Immature natural killer cell (primary cell): Measurements from ENCODE around the gene SLX4IP. TPM values are rescaled to one million over a fixed set of nuclear protein-coding genes. Genes with fewer than 3 reads are reported as not detected.
A peak's percentile ranks its signal among the peaks of the same experiment; 100 is the strongest.

Experiments
- DNase-seq, 3 donors: peaks; one replicate each; pipeline ENCODE4 v3.0.0; 2022; ENCODE audit warnings: mixed read lengths in 1 of 3
- H3K27ac Mint-ChIP-seq, 6 donors: one replicate each; pipeline ENCODE4 v1.8.0; 2020; ENCODE audit warnings: mixed read lengths in 6 of 6, mild to moderate bottlenecking in 5 of 6, inconsistent platforms in 4 of 6, moderate library complexity in 3 of 6
- H3K27me3 Mint-ChIP-seq, 3 donors: one replicate each; pipeline ENCODE4 v1.8.0; 2020 to 2021; ENCODE audit warnings: low read depth in 3 of 3, mild to moderate bottlenecking in 3 of 3, mixed read lengths in 3 of 3, moderate library complexity in 3 of 3, inconsistent platforms in 1 of 3
- H3K36me3 Mint-ChIP-seq, 3 donors: one replicate each; pipeline ENCODE4 v1.8.0; 2020; ENCODE audit warnings: mixed read lengths in 3 of 3, inconsistent platforms in 2 of 3, mild to moderate bottlenecking in 2 of 3
- H3K4me1 Mint-ChIP-seq, 2 donors: one replicate each; pipeline ENCODE4 v1.8.0; 2020; ENCODE audit warnings: inconsistent platforms in 2 of 2, mild to moderate bottlenecking in 2 of 2, mixed read lengths in 2 of 2, moderate library complexity in 1 of 2
- H3K4me3 Mint-ChIP-seq, 5 donors: one replicate each; pipeline ENCODE4 v1.8.0; 2020; ENCODE audit warnings: mild to moderate bottlenecking in 5 of 5, mixed read lengths in 5 of 5, inconsistent platforms in 3 of 5, moderate library complexity in 3 of 5
- H3K9me3 Mint-ChIP-seq, 6 donors: one replicate each; pipeline ENCODE4 v1.8.0; 2020; ENCODE audit warnings: mild to moderate bottlenecking in 6 of 6, mixed read lengths in 6 of 6, inconsistent platforms in 4 of 6, moderate library complexity in 3 of 6
- polyA plus RNA-seq, 3 donors: library from polyadenylated mRNA; unstranded; fragments of 300-500 nt; fragmentation: Illumina TruSeq; gene quantifications; one replicate each; pipeline ENCODE4 v1.2.3, GENCODE V29; 2021

The SLX4IP gene
- polyA plus RNA-seq, 3 donors from 2014 or later = 0.52 to 1.6 (median 0.75) TPM

- Mint-ChIP-seq H3K36me3 (peaks cover 12 to 42% (median 25%) of the 10 kb centered on the region in 3 donors), H3K27me3 (no peaks in the 10 kb centered on the region), H3K9me3 (peaks cover 0 to 3% (median 0%) of the 10 kb centered on the region in 6 donors), H3K4me1 (peaks cover 0 to 6% of the 10 kb centered on the region in 2 donors), H3K27ac (no peak overlapping the region), H3K4me3 (no peak overlapping the region)
- DNase-seq = no peak
Measured at GRCh38 chr20:10462516-10462915, 27.4 kb downstream of the SLX4IP start.

- no peak overlapping the region for H3K27ac Mint-ChIP-seq
Measured at GRCh38 chr20:10463622-10464021, 28.5 kb downstream of the SLX4IP start.

GRCh38 chr20:10465135-10465534, 30.0 kb downstream of the SLX4IP start:
- Mint-ChIP-seq H3K36me3 (peaks cover 0 to 23% (median 18%) of the 10 kb centered on the region in 3 donors), H3K4me1 (peaks cover 5 to 13% of the 10 kb centered on the region in 2 donors), H3K27me3 (no peaks in the 10 kb centered on the region), H3K27ac (no peak overlapping the region), H3K4me3 (no peak overlapping the region), H3K9me3 (no peaks in the 10 kb centered on the region)
- DNase-seq = no peak

More at GRCh38 chr20:10463622-10464021, 28.5 kb downstream of the SLX4IP start:
- H3K4me3 Mint-ChIP-seq = no peak overlapping the region
- peaks cover 0 to 6% of the 10 kb centered on the region in 2 donors for H3K4me1 Mint-ChIP-seq
- H3K9me3 Mint-ChIP-seq = no peaks in the 10 kb centered on the region
- peaks cover 6 to 35% (median 20%) of the 10 kb centered on the region in 3 donors for H3K36me3 Mint-ChIP-seq
- DNase-seq = no peak
- H3K27me3 Mint-ChIP-seq = no peaks in the 10 kb centered on the region

- Mint-ChIP-seq H3K27ac (no peak overlapping the region), H3K4me1 (peaks cover 6 to 15% of the 10 kb centered on the region in 2 donors), H3K27me3 (no peaks in the 10 kb centered on the region), H3K4me3 (no peak overlapping the region), H3K36me3 (peaks cover 0 to 20% (median 14%) of the 10 kb centered on the region in 3 donors), H3K9me3 (no peaks in the 10 kb centered on the region)
- no peak for DNase-seq
Measured at GRCh38 chr20:10466325-10466724, 31.2 kb downstream of the SLX4IP start.

- H3K4me3 Mint-ChIP-seq = no peak overlapping the region
- peaks cover 0 to 20% (median 18%) of the 10 kb centered on the region in 3 donors for H3K36me3 Mint-ChIP-seq
- no peak overlapping the region for H3K27ac Mint-ChIP-seq
- no peak for DNase-seq
- H3K9me3 Mint-ChIP-seq = no peaks in the 10 kb centered on the region
- no peaks in the 10 kb centered on the region for H3K27me3 Mint-ChIP-seq
- H3K4me1 Mint-ChIP-seq = peaks cover 6 to 15% of the 10 kb centered on the region in 2 donors
Measured at GRCh38 chr20:10466855-10467254, 31.8 kb downstream of the SLX4IP start.

GRCh38 chr20:10467681-10468339, 32.7 kb downstream of the SLX4IP start:
- no peak overlapping the region for H3K4me3 Mint-ChIP-seq
- H3K27ac Mint-ChIP-seq = peak overlapping the region in 1 of 6 donors; percentile 18
- no peak for DNase-seq
- H3K36me3 Mint-ChIP-seq = peaks cover 0 to 18% (median 12%) of the 10 kb centered on the region in 3 donors
- H3K4me1 Mint-ChIP-seq = peaks cover 6 to 15% of the 10 kb centered on the region in 2 donors
- no peaks in the 10 kb centered on the region for H3K27me3 Mint-ChIP-seq
- no peaks in the 10 kb centered on the region for H3K9me3 Mint-ChIP-seq

DNA sequence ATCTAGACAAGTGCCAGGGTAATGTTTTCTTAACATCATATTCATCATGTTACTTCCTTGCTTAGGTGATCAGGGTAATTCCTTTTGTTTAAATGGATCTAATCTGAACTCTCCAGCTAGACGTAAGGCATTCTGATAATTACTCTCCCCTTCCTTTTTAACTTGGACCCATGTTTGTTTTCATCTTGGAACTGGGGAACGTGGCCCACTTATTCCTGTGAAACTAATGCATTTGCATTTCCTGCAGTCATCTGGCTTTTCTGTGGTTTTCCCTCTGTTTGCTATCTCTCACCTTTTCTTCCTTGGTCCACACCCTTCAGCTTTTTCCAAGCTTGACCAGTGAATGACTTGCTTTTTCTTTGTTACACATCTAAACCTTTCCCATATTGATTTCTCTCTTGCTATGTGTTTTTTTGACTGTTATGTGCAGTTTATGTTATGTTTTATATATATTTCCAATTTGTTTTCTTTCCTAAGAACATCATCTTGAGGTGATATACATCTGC, 33.3 kb downstream of the SLX4IP start:
- H3K27me3 Mint-ChIP-seq = no peaks in the 10 kb centered on the region

GRCh38 chr20:10469056-10469455, 34.0 kb downstream of the SLX4IP start:
- peaks cover 6 to 9% of the 10 kb centered on the region in 2 donors for H3K4me1 Mint-ChIP-seq
- H3K9me3 Mint-ChIP-seq = no peaks in the 10 kb centered on the region
- peaks cover 0 to 7% (median under 1%) of the 10 kb centered on the region in 3 donors for H3K36me3 Mint-ChIP-seq
- H3K4me3 Mint-ChIP-seq = no peak overlapping the region
- no peak overlapping the region for H3K27ac Mint-ChIP-seq
- no peak for DNase-seq
- no peaks in the 10 kb centered on the region for H3K27me3 Mint-ChIP-seq

More for the DNA sequence above, 33.3 kb downstream of the SLX4IP start:
- Mint-ChIP-seq H3K4me1 (peaks cover 6 to 10% of the 10 kb centered on the region in 2 donors), H3K27ac (peak overlapping the region in 1 of 6 donors; percentile 18), H3K36me3 (peaks cover 0 to 12% (median 6%) of the 10 kb centered on the region in 3 donors), H3K9me3 (no peaks in the 10 kb centered on the region), H3K4me3 (no peak overlapping the region)
- no peak for DNase-seq

DNA sequence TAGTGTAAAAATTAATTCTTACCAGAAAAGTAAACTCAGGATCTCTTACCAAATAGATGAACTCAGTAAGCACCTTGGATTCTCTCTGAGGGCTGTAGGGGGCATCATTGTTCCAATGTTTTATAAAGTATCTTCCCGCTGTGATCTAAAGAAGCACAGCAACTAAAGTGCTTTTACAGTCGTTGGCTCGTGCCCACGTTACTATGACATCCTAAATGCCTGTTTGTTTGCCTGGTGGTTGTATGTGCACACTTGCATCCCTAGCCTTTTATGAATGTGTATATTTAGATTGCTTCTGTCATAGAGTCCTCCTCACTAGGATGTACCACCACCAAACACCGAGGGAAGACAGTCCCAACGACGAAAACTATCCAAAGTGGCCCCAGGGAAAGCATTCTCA, 34.5 kb downstream of the SLX4IP start:
- Mint-ChIP-seq H3K4me1 (peaks cover 9 to 13% of the 10 kb centered on the region in 2 donors), H3K27ac (peak overlapping the region in 1 of 6 donors; percentile 46), H3K27me3 (peaks cover 0 to 1% (median 0%) of the 10 kb centered on the region in 3 donors), H3K4me3 (no peak overlapping the region), H3K9me3 (no peaks in the 10 kb centered on the region), H3K36me3 (peaks cover 0 to 7% (median 0%) of the 10 kb centered on the region in 3 donors)
- peak; percentile 39 to 51 (median 43) for DNase-seq

- H3K36me3 Mint-ChIP-seq = peaks cover 0 to 5% (median 0%) of the 10 kb centered on the region in 3 donors
- peaks cover 0 to 1% (median 0%) of the 10 kb centered on the region in 3 donors for H3K27me3 Mint-ChIP-seq
- no peak for DNase-seq
- H3K4me3 Mint-ChIP-seq = no peak overlapping the region
- no peaks in the 10 kb centered on the region for H3K9me3 Mint-ChIP-seq
- H3K4me1 Mint-ChIP-seq = peaks cover 16 to 19% of the 10 kb centered on the region in 2 donors
- no peak overlapping the region for H3K27ac Mint-ChIP-seq
Measured at GRCh38 chr20:10470276-10470675, 35.2 kb downstream of the SLX4IP start.

GRCh38 chr20:10472871-10473270, 37.8 kb downstream of the SLX4IP start:
- peaks cover 23 to 32% of the 10 kb centered on the region in 2 donors for H3K4me1 Mint-ChIP-seq
- peaks cover 0 to 2% (median 1%) of the 10 kb centered on the region in 3 donors for H3K27me3 Mint-ChIP-seq
- H3K9me3 Mint-ChIP-seq = no peaks in the 10 kb centered on the region
- no peak overlapping the region for H3K4me3 Mint-ChIP-seq
- peak overlapping the region in 2 of 6 donors; percentile 21 to 24 for H3K27ac Mint-ChIP-seq
- DNase-seq = no peak
- peaks cover 0 to 5% (median 0%) of the 10 kb centered on the region in 3 donors for H3K36me3 Mint-ChIP-seq

DNA sequence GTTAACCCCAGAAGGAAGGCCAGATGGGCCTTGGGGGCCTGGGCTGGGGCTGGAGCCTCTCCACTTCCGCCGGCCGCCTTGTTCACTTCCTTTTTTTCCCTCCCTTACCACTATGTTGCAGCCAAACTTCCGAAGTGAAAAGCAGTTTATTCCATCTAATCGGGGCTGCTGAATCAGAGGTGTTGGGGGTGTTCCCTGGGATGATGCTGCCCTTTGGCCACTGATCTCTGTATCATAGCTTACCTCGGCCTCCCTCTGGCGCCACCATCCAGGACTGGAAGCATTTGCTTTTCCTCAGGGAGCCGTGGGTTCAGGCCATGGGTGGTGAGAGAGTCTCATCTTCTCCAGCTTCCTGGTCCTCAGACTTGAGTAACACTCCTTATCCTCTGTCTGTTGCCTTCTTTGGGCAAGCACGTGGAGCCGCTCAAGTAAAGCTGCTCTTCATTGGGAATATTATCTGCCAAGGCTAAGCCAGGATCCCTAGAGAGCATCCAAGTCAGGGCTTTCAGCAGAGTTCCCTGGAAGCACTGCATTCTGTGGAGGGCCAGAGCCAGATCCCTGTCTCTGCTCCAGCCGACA, 39.6 kb downstream of the SLX4IP start:
- H3K4me3 Mint-ChIP-seq = no peak overlapping the region
- H3K27ac Mint-ChIP-seq = peak overlapping the region in 4 of 6 donors; percentile 23 to 65 (median 38)
- peaks cover 0 to 2% (median 1%) of the 10 kb centered on the region in 3 donors for H3K27me3 Mint-ChIP-seq
- H3K4me1 Mint-ChIP-seq = peaks cover 22 to 30% of the 10 kb centered on the region in 2 donors
- no peak for DNase-seq
- H3K36me3 Mint-ChIP-seq = peaks cover 0 to 5% (median 0%) of the 10 kb centered on the region in 3 donors
- no peaks in the 10 kb centered on the region for H3K9me3 Mint-ChIP-seq

GRCh38 chr20:10475225-10475624, 40.1 kb downstream of the SLX4IP start:
- H3K27me3 Mint-ChIP-seq = peaks cover 0 to 2% (median 1%) of the 10 kb centered on the region in 3 donors
- peaks cover 18 to 24% of the 10 kb centered on the region in 2 donors for H3K4me1 Mint-ChIP-seq
- peak overlapping the region in 1 of 5 donors; percentile 30 for H3K4me3 Mint-ChIP-seq
- H3K9me3 Mint-ChIP-seq = no peaks in the 10 kb centered on the region
- no peak for DNase-seq
- peaks cover 0 to 5% (median 0%) of the 10 kb centered on the region in 3 donors for H3K36me3 Mint-ChIP-seq
- H3K27ac Mint-ChIP-seq = peak overlapping the region; percentile 1 to 73 (median 46)

GRCh38 chr20:10476319-10476724, 41.2 kb downstream of the SLX4IP start:
- no peaks in the 10 kb centered on the region for H3K9me3 Mint-ChIP-seq
- peaks cover 0 to 2% (median 1%) of the 10 kb centered on the region in 3 donors for H3K27me3 Mint-ChIP-seq

More at GRCh38 chr20:10476319-10476724, 41.2 kb downstream of the SLX4IP start:
- H3K4me3 Mint-ChIP-seq = no peak overlapping the region
- DNase-seq = no peak
- peaks cover 18 to 23% of the 10 kb centered on the region in 2 donors for H3K4me1 Mint-ChIP-seq
- no peak overlapping the region for H3K27ac Mint-ChIP-seq
- H3K36me3 Mint-ChIP-seq = peaks cover 0 to 5% (median 0%) of the 10 kb centered on the region in 3 donors
